Loucy (cell line): ENCODE results near the gene TDRD3.

Experiments used
- EZH2phosphoT487 ChIP-seq: fragments of 200-600 bp; IDR thresholded peaks from 2 replicates; pipeline ENCODE4 v1.6.1; 2018; ENCODE audit warnings: antibody characterized with exemption, mild to moderate bottlenecking, moderate library complexity, borderline replicate concordance
- TF ChIP-seq, protein P1 (sequence below): fragments of 200-600 bp; sonication (generic); conservative IDR thresholded peaks from 2 replicates; pipeline ENCODE4 v1.5.1; 2014; ENCODE audit warnings: mild to moderate bottlenecking, antibody characterized with exemption, low read length

DNA sequence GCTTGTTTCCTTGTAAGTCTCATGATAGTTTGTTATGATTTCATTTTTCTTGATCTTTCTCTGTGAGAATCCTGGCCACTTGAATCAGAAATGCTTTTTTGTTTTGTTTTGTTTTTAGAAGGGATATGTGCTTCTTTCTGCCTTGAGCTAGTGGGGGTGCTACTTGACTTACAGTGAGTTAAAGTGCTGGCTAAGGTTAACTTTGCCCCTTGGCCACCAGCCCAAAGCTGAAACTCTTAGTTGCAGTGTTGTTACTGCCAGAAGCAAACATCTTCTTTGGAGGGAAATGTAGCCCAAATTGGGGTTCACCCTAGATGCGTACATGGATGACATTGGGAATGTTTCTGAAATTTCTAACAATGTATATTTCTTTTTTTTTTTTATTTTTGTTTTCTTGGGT, 57.4 kb downstream of the TDRD3 start:
- TF ChIP-seq, protein P1, sequence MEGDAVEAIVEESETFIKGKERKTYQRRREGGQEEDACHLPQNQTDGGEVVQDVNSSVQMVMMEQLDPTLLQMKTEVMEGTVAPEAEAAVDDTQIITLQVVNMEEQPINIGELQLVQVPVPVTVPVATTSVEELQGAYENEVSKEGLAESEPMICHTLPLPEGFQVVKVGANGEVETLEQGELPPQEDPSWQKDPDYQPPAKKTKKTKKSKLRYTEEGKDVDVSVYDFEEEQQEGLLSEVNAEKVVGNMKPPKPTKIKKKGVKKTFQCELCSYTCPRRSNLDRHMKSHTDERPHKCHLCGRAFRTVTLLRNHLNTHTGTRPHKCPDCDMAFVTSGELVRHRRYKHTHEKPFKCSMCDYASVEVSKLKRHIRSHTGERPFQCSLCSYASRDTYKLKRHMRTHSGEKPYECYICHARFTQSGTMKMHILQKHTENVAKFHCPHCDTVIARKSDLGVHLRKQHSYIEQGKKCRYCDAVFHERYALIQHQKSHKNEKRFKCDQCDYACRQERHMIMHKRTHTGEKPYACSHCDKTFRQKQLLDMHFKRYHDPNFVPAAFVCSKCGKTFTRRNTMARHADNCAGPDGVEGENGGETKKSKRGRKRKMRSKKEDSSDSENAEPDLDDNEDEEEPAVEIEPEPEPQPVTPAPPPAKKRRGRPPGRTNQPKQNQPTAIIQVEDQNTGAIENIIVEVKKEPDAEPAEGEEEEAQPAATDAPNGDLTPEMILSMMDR, result no peak
- TF ChIP-seq EZH2phosphoT487, result no peak
